H1 (cell line): ENCODE measurements around the gene LDLRAD1. TPM values are rescaled to one million over a fixed set of nuclear protein-coding genes. Genes with fewer than 3 reads are reported as not detected.

ENCODE experiments used
- CTCF ChIA-PET: fragments of 300-600 bp; sonication (Branson Sonifier 250); formaldehyde crosslinking; loops from one replicate; lab custom pipeline; 2021; ENCODE audit not compliant: partially characterized antibody; lab: Charles Lee
- POLR2A ChIA-PET: fragments of 300-600 bp; sonication (Branson Sonifier 250); formaldehyde crosslinking; loops from one replicate; lab custom pipeline; 2021; ENCODE audit warnings: inconsistent platforms; ENCODE audit not compliant: partially characterized antibody; lab: Charles Lee
- DNase-seq, 2 experiments: peaks; one replicate each; pipeline versions ENCODE4 v3.0.0 to v3.0.0-alpha.2; 2010 to 2022; ENCODE audit warnings: low spot score in 2 of 2, low read depth in 1 of 2, mixed read lengths in 1 of 2
- FAIRE-seq: peaks from 2 replicates; lab custom pipeline; 2011; peaks lifted over from hg19 to GRCh38; lab: Jason Lieb, UNC
- H2AFZ ChIP-seq: 2 replicates; pipeline ENCODE4 v1.8.1; 2012; ENCODE audit warnings: low read length, inconsistent platforms
- H2AK5ac ChIP-seq: 2 replicates; pipeline ENCODE4 v1.6.1; 2013; ENCODE audit warnings: low read depth, low read length
- H2BK120ac ChIP-seq: replicated peaks from 2 replicates; pipeline ENCODE3; 2013; ENCODE audit warnings: low read depth, low read length, inconsistent platforms
- H2BK12ac ChIP-seq: 2 replicates; pipeline ENCODE4 v1.6.1; 2013; ENCODE audit warnings: low read depth, low read length
- H2BK15ac ChIP-seq: 2 replicates; pipeline ENCODE4 v1.6.1; 2013; ENCODE audit warnings: low read length
- H2BK20ac ChIP-seq: 2 replicates; pipeline ENCODE4 v1.6.1; 2013; ENCODE audit warnings: low read length
- H2BK5ac ChIP-seq: 2 replicates; pipeline ENCODE4 v1.6.1; 2013; ENCODE audit warnings: low read depth, low read length
- H3K14ac ChIP-seq: 2 replicates; pipeline ENCODE4 v1.6.1; 2013; ENCODE audit warnings: inconsistent platforms; ENCODE audit not compliant: insufficient read length
- H3K18ac ChIP-seq: 2 replicates; pipeline ENCODE4 v1.6.1; 2013; ENCODE audit warnings: low read length; ENCODE audit errors: extremely low read depth
- H3K23ac ChIP-seq: 2 replicates; pipeline ENCODE4 v1.6.1; 2013; ENCODE audit warnings: inconsistent platforms; ENCODE audit not compliant: insufficient read length
- H3K23me2 ChIP-seq: 2 replicates; pipeline ENCODE4 v1.6.1; 2013; ENCODE audit warnings: low read depth, low read length
- H3K27ac ChIP-seq: 2 replicates; pipeline ENCODE4 v1.6.1; 2011; ENCODE audit warnings: low read depth, low read length, inconsistent platforms
- H3K27me3 ChIP-seq, 4 experiments: replicated peaks in 1 of 4; 1 replicate in 1 of 4; 2 replicates in 3 of 4; pipeline versions ENCODE4 v1.6.1 to v1.8.1; 2011 to 2013; ENCODE audit warnings: low read length in 3 of 4, mild to moderate bottlenecking in 3 of 4, inconsistent platforms in 2 of 4, mixed read lengths in 2 of 4, moderate library complexity in 1 of 4; ENCODE audit not compliant: control insufficient read depth in 3 of 4, insufficient read depth in 3 of 4; ENCODE audit errors: extremely low read depth in 1 of 4
- H3K36me3 ChIP-seq, 4 experiments: 2 replicates each; pipeline versions ENCODE4 v1.6.1 to v1.8.1; 2011 to 2013; ENCODE audit warnings: mild to moderate bottlenecking in 4 of 4, low read length in 3 of 4, moderate library complexity in 2 of 4, control low read depth in 1 of 4, inconsistent platforms in 1 of 4; ENCODE audit not compliant: insufficient read depth in 4 of 4, control insufficient read depth in 2 of 4
- H3K4ac ChIP-seq: replicated peaks from 2 replicates; pipeline ENCODE3; 2013; ENCODE audit warnings: low read length, low read depth, mixed read lengths, inconsistent platforms; ENCODE audit not compliant: insufficient read length
- H3K4me1 ChIP-seq, 4 experiments: replicated peaks in 1 of 4; 1 replicate in 1 of 4; 2 replicates in 3 of 4; pipeline versions ENCODE4 v1.6.1 to v1.8.1; 2011 to 2013; ENCODE audit warnings: low read length in 3 of 4, inconsistent platforms in 2 of 4, mixed read lengths in 1 of 4; ENCODE audit not compliant: insufficient read depth in 4 of 4, control insufficient read depth in 3 of 4
- H3K4me2 ChIP-seq, 2 experiments: 2 replicates each; pipeline versions ENCODE4 v1.6.1 to v1.8.1; 2011 to 2013; ENCODE audit warnings: low read depth in 2 of 2, low read length in 2 of 2, control low read depth in 1 of 2, inconsistent platforms in 1 of 2, mild to moderate bottlenecking in 1 of 2; ENCODE audit not compliant: insufficient read depth in 1 of 2
- H3K4me3 ChIP-seq, 4 experiments: fragments of 200-600, 300-600 bp in 1 of 4; sonication (generic), shearing (Covaris generic), sonication (Bioruptor Twin) in 1 of 4; 2 replicates each; pipeline versions ENCODE4 v1.5.1 to v1.8.1; 2011 to 2016; ENCODE audit warnings: low read length in 4 of 4, low read depth in 3 of 4, control low read depth in 2 of 4, inconsistent platforms in 2 of 4, mild to moderate bottlenecking in 2 of 4, mixed read lengths in 1 of 4, moderate library complexity in 1 of 4; ENCODE audit not compliant: insufficient read depth in 2 of 4; ENCODE audit errors: extremely low read depth in 1 of 4
- H3K56ac ChIP-seq: replicated peaks from 2 replicates; pipeline ENCODE3; 2013; ENCODE audit warnings: low read depth, mild to moderate bottlenecking, mixed read lengths, low read length, inconsistent platforms; ENCODE audit not compliant: insufficient read length
- H3K79me1 ChIP-seq: 2 replicates; pipeline ENCODE4 v1.6.1; 2013; ENCODE audit warnings: low read depth, low read length, control low read depth
- H3K79me2 ChIP-seq, 2 experiments: 2 replicates each; pipeline versions ENCODE4 v1.6.1 to v1.8.1; 2012 to 2013; ENCODE audit warnings: low read length in 2 of 2, mild to moderate bottlenecking in 2 of 2, inconsistent platforms in 1 of 2; ENCODE audit not compliant: insufficient read depth in 2 of 2, control insufficient read depth in 1 of 2
- H3K9ac ChIP-seq, 4 experiments: replicated peaks in 1 of 4; 1 replicate in 1 of 4; 2 replicates in 3 of 4; pipeline versions ENCODE4 v1.6.1 to v1.8.1; 2011 to 2013; ENCODE audit warnings: low read depth in 3 of 4, low read length in 3 of 4, control low read depth in 2 of 4, mild to moderate bottlenecking in 2 of 4, moderate library complexity in 2 of 4, inconsistent platforms in 1 of 4; ENCODE audit errors: extremely low read depth in 1 of 4
- H3K9me3 ChIP-seq, 2 experiments: 2 replicates each; pipeline versions ENCODE4 v1.6.1 to v1.8.1; 2012 to 2013; ENCODE audit warnings: mild to moderate bottlenecking in 2 of 2, moderate library complexity in 2 of 2, control low read depth in 1 of 2, inconsistent platforms in 1 of 2, low read depth in 1 of 2, low read length in 1 of 2, mixed read lengths in 1 of 2; ENCODE audit not compliant: insufficient read depth in 2 of 2
- H4K20me1 ChIP-seq, 2 experiments: replicated peaks in 1 of 2; 2 replicates each; pipeline versions ENCODE3 to v1.8.1; 2011 to 2013; ENCODE audit warnings: inconsistent platforms in 2 of 2, low read length in 2 of 2, mild to moderate bottlenecking in 1 of 2; ENCODE audit not compliant: insufficient read depth in 2 of 2, control insufficient read depth in 1 of 2
- H4K5ac ChIP-seq: 2 replicates; pipeline ENCODE4 v1.6.1; 2013; ENCODE audit warnings: low read length, low read depth, mixed read lengths, inconsistent platforms; ENCODE audit not compliant: insufficient read length
- H4K8ac ChIP-seq: 2 replicates; pipeline ENCODE4 v1.8.0; 2013; ENCODE audit warnings: mild to moderate bottlenecking, moderate library complexity, low read length, inconsistent platforms; ENCODE audit not compliant: insufficient read depth; ENCODE audit errors: extremely low read depth
- H4K91ac ChIP-seq: replicated peaks from 2 replicates; pipeline ENCODE3; 2013; ENCODE audit warnings: low read length, mixed read lengths, inconsistent platforms; ENCODE audit not compliant: insufficient read length
- ASH2L ChIP-seq: fragments of 200-600, 300-600 bp; sonication (generic); IDR thresholded peaks from one replicate; pipeline ENCODE4 v1.7.1; 2017; ENCODE audit warnings: low read length
- KDM4A ChIP-seq: IDR thresholded peaks from one replicate; pipeline ENCODE4 v1.7.1; 2012; ENCODE audit warnings: low read depth, mild to moderate bottlenecking, moderate library complexity, low read length, inconsistent platforms; ENCODE audit not compliant: severe bottlenecking
- PHF8 ChIP-seq: fragments of 200-600 bp; sonication (generic); conservative IDR thresholded peaks from 2 replicates; pipeline ENCODE4 v1.7.1; 2012; ENCODE audit warnings: low read depth, mild to moderate bottlenecking, inconsistent platforms, low read length, moderate library complexity
- TEAD4 ChIP-seq: IDR thresholded peaks from 2 replicates; pipeline ENCODE4 v1.6.1; 2012; ENCODE audit warnings: low read depth, low read length, inconsistent platforms, mixed read lengths
- WGBS, 2 experiments: shearing (Covaris generic) in 1 of 2; methylation state at CpG; one replicate each; pipeline versions ENCODE4 v1.1.6 to v1.1.7; 2013 to 2015; ENCODE audit warnings: low lambda C conversion rate in 2 of 2, mixed read lengths in 2 of 2, inconsistent platforms in 1 of 2, low coverage in 1 of 2, missing lambda C conversion rate in 1 of 2; ENCODE audit not compliant: insufficient replicate concordance in 2 of 2, insufficient coverage in 1 of 2, insufficient read length in 1 of 2; ENCODE audit errors: extremely low coverage in 1 of 2, missing lambda C conversion rate in 1 of 2; 5-methylcytosine and 5-hydroxymethylcytosine counted together
- polyA plus RNA-seq, 7 experiments: library from polyadenylated mRNA; depleted of rRNA in 3 of 7; stranded (reverse) in 5 of 7; unstranded in 2 of 7; fragments of >200 nt in 5 of 7; fragments of 200-250 nt in 2 of 7; gene quantifications; 1 replicate in 5 of 7; 2 replicates in 1 of 7; 4 replicates in 1 of 7; pipeline versions ENCODE4 v1.2.1 to v1.2.3, GENCODE V29; 2011 to 2013; ENCODE audit warnings: missing spikeins in 2 of 7, mixed read lengths in 2 of 7
- total RNA-seq: library from RNA; stranded (reverse); fragmentation: NEBNext Ultra II Directional; extraction: Animal tissue kit (Norgen Biotek cat#: 25700); gene quantifications from 2 replicates; pipeline ENCODE4 v1.2.1, GENCODE V29; 2021

LDLRAD1 gene
- total and polyA plus RNA-seq, 2 of the 8 experiments (the other 6 are each of a cell fraction or from before 2014, with no cell fraction given): not detected

DNA sequence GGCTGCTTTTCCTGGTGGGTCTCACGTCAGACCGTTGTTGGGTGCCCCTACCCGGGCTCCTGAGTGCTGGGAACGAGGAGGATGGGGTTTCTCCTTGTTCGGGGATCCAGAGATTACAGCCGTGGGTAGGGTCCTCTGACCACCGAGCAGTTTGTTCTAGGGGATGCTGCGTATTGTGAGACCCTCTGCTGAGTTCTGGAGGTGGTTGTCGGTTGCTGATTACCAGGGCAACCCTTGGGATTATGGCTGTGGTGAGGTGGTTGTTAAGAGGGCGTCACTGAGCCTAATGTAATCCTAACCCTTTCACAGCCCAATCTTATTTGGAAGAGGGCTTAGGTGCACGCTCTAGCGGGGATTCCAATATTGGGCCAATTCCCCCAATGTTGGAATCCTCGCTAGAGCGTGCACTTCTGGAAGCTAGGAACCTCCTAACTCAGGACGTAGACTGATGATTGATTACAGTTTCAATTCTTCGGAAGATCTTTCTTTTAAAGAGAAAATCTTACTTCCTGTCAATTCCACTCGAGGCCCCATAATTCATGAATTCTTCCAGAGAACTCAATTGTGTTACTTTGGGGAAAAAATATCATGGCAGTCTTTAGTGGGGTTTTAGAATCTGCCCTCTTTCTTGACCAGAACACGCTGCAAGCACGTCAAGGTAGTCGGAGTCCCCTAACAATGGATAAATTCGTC is 35.9 kb upstream of the LDLRAD1 start:
- peak overlapping the region; percentile 81 for H3K56ac ChIP-seq
- peak overlapping the region; percentile 75 to 79 for H3K4me2 ChIP-seq
- WGBS, 2 experiments: 32% methylated on average over 21 of the region's 21 CpGs; no CpG with 5 or more reads in 1 of the 2 experiments
- peak overlapping the region in 3 of 4 experiments; percentile 26 to 62 (median 55); a peak in 6 of 7 replicates for H3K9ac ChIP-seq
- H2AFZ ChIP-seq: peak overlapping the region; percentile 65
- H3K79me1 ChIP-seq: peaks cover 2% of the 10 kb centered on the region; the same call in 1 of the 2 replicates
- no peak overlapping the region for H2BK120ac ChIP-seq
- peak overlapping the region; percentile 91; the same call in 1 of the 2 replicates for H4K8ac ChIP-seq
- ChIA-PET CTCF (interaction anchor here (0.6 to 1.4 kb wide), 4 partner anchors 17 to 37 kb away, joined by 3 to 5 read pairs (median 3); no protein-coding TSS in a partner anchor), POLR2A (interaction anchor here (1.1 to 2.4 kb wide), 3 partner anchors 9 to 62 kb away, joined by 3 to 6 read pairs (median 4); no protein-coding TSS in a partner anchor)
- H3K14ac ChIP-seq: no peak overlapping the region
- H3K4ac ChIP-seq: no peak overlapping the region
- no peak overlapping the region for H2AK5ac ChIP-seq
- peak overlapping the region; percentile 31 for H4K5ac ChIP-seq
- H2BK15ac ChIP-seq: no peak overlapping the region
- no peaks in the 10 kb centered on the region for H3K27me3 ChIP-seq
- peak overlapping the region; percentile 43; the same call in 1 of the 2 replicates for H3K27ac ChIP-seq
- H4K91ac ChIP-seq: peak overlapping the region; percentile 40
- no peaks in the 10 kb centered on the region for H3K9me3 ChIP-seq
- FAIRE-seq (no peak), DNase-seq (no peak)
- peaks cover 7 to 35% of the 10 kb centered on the region in 2 experiments; a peak in 3 of 4 replicates for H3K79me2 ChIP-seq
- peaks cover 0 to 5% (median 3%) of the 10 kb centered on the region in 4 experiments; a peak in 4 of 7 replicates for H3K4me1 ChIP-seq
- H3K36me3 ChIP-seq: no peaks in the 10 kb centered on the region
- no peak overlapping the region for H3K23ac ChIP-seq
- H2BK20ac ChIP-seq: no peak overlapping the region
- H3K23me2 ChIP-seq: no peaks in the 10 kb centered on the region
- no peaks in the 10 kb centered on the region for H4K20me1 ChIP-seq
- H3K18ac ChIP-seq: no peak overlapping the region
- peak overlapping the region; percentile 72 to 96 (median 81) for H3K4me3 ChIP-seq
- H2BK12ac ChIP-seq: no peak overlapping the region; the same call in 1 of the 2 replicates
- TF ChIP-seq ASH2L (peak; percentile 62), TEAD4 (no peak), KDM4A (peak; percentile 56), PHF8 (peak; percentile 8; the same call in 1 of the 2 replicates)
- H2BK5ac ChIP-seq: peak overlapping the region; percentile 28; the same call in 1 of the 2 replicates
